Measurements from ENCODE around the gene C4orf46.
A peak's percentile ranks its signal among the peaks of the same experiment; 100 is the strongest.
"Not testable (repeated sequence)": the region's sequence is repeated elsewhere in the genome, so short reads cannot be mapped to it uniquely, and the experiment has no call there.

C4orf46 gene

GRCh38 chr4:158670975-158671664 is 567 bp downstream of the C4orf46 start:
- in situ Hi-C loops (cut with HindIII; ENCODE audit: low sequenced_read_pairs), result no loop called here
- peak overlapping the region; percentile 93 for H3K4me3 ChIP-seq (ENCODE audit: low read depth, low read length)
- DNase-seq (ENCODE audit: low read depth), result peak; percentile 76
- TF ChIP-seq CTCF (IDR thresholded peaks at IDR 0.05; ENCODE audit: low read depth, low read length, missing control alignments), result no peak

GRCh38 chr4:158669310-158669709 is 2.4 kb downstream of the C4orf46 start:
- DNase-seq (ENCODE audit: low read depth), result no peak
- in situ Hi-C loops (cut with HindIII; ENCODE audit: low sequenced_read_pairs), result no loop called here
- H3K4me3 ChIP-seq (ENCODE audit: low read depth, low read length), result no peak overlapping the region
- no peak for TF ChIP-seq CTCF (IDR thresholded peaks at IDR 0.05; ENCODE audit: low read depth, low read length, missing control alignments)

- in situ Hi-C loops (cut with HindIII; ENCODE audit: low sequenced_read_pairs), result no loop called here
- peak; percentile 70 for TF ChIP-seq CTCF (IDR thresholded peaks at IDR 0.05; ENCODE audit: low read depth, low read length, missing control alignments)
- no peak for DNase-seq (ENCODE audit: low read depth)
Observed at GRCh38 chr4:158667651-158668198, 4.0 kb downstream of the C4orf46 start.

GRCh38 chr4:158666892-158667291 is 4.8 kb downstream of the C4orf46 start:
- in situ Hi-C loops (cut with HindIII; ENCODE audit: low sequenced_read_pairs), result no loop called here
- H3K4me3 ChIP-seq (ENCODE audit: low read depth, low read length), result no peak overlapping the region
- DNase-seq (ENCODE audit: low read depth), result no peak
- TF ChIP-seq CTCF (IDR thresholded peaks at IDR 0.05; ENCODE audit: low read depth, low read length, missing control alignments), result no peak

More at GRCh38 chr4:158667651-158668198, 4.0 kb downstream of the C4orf46 start:
- no peak overlapping the region for H3K4me3 ChIP-seq (ENCODE audit: low read depth, low read length)

- H3K4me3 ChIP-seq (ENCODE audit: low read depth, low read length), result no peak overlapping the region
- in situ Hi-C loops (cut with HindIII; ENCODE audit: low sequenced_read_pairs), result no loop called here
- no peak for DNase-seq (ENCODE audit: low read depth)
- no peak for TF ChIP-seq CTCF (IDR thresholded peaks at IDR 0.05; ENCODE audit: low read depth, low read length, missing control alignments)
Observed at GRCh38 chr4:158664806-158665205, 6.9 kb downstream of the C4orf46 start.

- in situ Hi-C loops (cut with HindIII; ENCODE audit: low sequenced_read_pairs); DNase-seq (ENCODE audit: low read depth); H3K4me3 ChIP-seq (ENCODE audit: low read depth, low read length): not testable (repeated sequence)
Observed at GRCh38 chr4:158663707-158664625, 7.7 kb downstream of the C4orf46 start.

GRCh38 chr4:158663255-158663654 is 8.4 kb downstream of the C4orf46 start:
- H3K4me3 ChIP-seq (ENCODE audit: low read depth, low read length); in situ Hi-C loops (cut with HindIII; ENCODE audit: low sequenced_read_pairs); DNase-seq (ENCODE audit: low read depth): not testable (repeated sequence)
